Upper lobe of right lung (tissue), 1 donor: ENCODE measurements around the gene SUMF1. TPM values are rescaled to one million over a fixed set of nuclear protein-coding genes. Genes with fewer than 3 reads are reported as not detected.
A peak's percentile ranks its signal among the peaks of the same experiment; 100 is the strongest.

Source experiments
- ATAC-seq: fragments of 200-7000 bp; cut with Tn5 transposase; one replicate; pipeline ENCODE4 v1.9.1; 2020; ENCODE audit warnings: mild to moderate bottlenecking, moderate library complexity
- DNase-seq: peaks from one replicate; pipeline ENCODE4 v3.0.0-alpha.2; 2020
- H3K27ac ChIP-seq: fragments of 200-600 bp; one replicate; pipeline ENCODE4 v1.8.0; 2022
- H3K27me3 ChIP-seq: fragments of 200-600 bp; one replicate; pipeline ENCODE4 v1.8.0; 2022; ENCODE audit warnings: mild to moderate bottlenecking
- H3K36me3 ChIP-seq: fragments of 200-600 bp; one replicate; pipeline ENCODE4 v1.8.0; 2022
- H3K4me1 ChIP-seq: fragments of 200-600 bp; one replicate; pipeline ENCODE4 v1.8.0; 2022
- H3K4me3 ChIP-seq: fragments of 200-600 bp; one replicate; pipeline ENCODE4 v1.8.0; 2022; ENCODE audit warnings: mild to moderate bottlenecking
- H3K9me3 ChIP-seq: fragments of 200-600 bp; one replicate; pipeline ENCODE4 v1.8.0; 2022
- intact Hi-C: fragments of 100-400 bp; cut with DNase I; formaldehyde crosslinking; loops from one replicate; pipeline ENCODE4 v1.11.0; 2022
- total RNA-seq: library from RNA; stranded (reverse); fragmentation: NEBNext Ultra II Directional; extraction: Animal tissue kit (Norgen Biotek cat#: 25700); gene quantifications from one replicate; pipeline ENCODE4 v1.2.1, GENCODE V29; 2021
- TF ChIP-seq, protein P1 (sequence below): fragments of 200-600 bp; IDR thresholded peaks from one replicate; pipeline ENCODE4 v1.8.0; 2022; ENCODE audit warnings: antibody characterized with exemption
- donor health status: DM: no; HTN: yes; CAD: no; lungs with severe emphysema.

Gene SUMF1
- total RNA-seq, 1 donor from 2014 or later = 33.3 TPM

DNA sequence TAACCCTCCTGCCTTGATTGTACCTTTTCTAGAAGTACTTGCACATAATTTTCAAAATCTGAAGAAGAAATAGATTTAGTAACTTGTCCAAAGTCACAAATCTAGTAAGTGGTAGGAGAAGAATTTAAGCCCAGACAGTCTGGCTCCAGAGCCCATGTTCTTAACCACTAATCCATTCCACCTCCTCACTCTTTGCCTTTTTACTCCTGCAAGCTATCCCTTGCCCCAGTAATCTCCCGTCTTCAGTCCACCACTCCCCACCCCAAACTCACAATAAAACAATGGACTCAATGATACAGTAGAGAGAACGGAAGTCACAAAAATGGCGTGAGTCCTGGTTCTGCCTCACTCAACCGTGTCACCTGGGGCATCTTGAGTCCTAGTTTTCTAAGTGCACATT lies 115.2 kb downstream of the SUMF1 start:
- intact Hi-C loops = no loop called here
- DNase-seq (no peak), ATAC-seq (no peak)
- TF ChIP-seq, protein P1, sequence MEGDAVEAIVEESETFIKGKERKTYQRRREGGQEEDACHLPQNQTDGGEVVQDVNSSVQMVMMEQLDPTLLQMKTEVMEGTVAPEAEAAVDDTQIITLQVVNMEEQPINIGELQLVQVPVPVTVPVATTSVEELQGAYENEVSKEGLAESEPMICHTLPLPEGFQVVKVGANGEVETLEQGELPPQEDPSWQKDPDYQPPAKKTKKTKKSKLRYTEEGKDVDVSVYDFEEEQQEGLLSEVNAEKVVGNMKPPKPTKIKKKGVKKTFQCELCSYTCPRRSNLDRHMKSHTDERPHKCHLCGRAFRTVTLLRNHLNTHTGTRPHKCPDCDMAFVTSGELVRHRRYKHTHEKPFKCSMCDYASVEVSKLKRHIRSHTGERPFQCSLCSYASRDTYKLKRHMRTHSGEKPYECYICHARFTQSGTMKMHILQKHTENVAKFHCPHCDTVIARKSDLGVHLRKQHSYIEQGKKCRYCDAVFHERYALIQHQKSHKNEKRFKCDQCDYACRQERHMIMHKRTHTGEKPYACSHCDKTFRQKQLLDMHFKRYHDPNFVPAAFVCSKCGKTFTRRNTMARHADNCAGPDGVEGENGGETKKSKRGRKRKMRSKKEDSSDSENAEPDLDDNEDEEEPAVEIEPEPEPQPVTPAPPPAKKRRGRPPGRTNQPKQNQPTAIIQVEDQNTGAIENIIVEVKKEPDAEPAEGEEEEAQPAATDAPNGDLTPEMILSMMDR = no peak
- Histone ChIP-seq H3K9me3 (no peaks in the 10 kb centered on the region), H3K36me3 (no peaks in the 10 kb centered on the region), H3K4me1 (peaks cover 15% of the 10 kb centered on the region), H3K27ac (no peak overlapping the region), H3K27me3 (no peaks in the 10 kb centered on the region), H3K4me3 (no peak overlapping the region)

DNA sequence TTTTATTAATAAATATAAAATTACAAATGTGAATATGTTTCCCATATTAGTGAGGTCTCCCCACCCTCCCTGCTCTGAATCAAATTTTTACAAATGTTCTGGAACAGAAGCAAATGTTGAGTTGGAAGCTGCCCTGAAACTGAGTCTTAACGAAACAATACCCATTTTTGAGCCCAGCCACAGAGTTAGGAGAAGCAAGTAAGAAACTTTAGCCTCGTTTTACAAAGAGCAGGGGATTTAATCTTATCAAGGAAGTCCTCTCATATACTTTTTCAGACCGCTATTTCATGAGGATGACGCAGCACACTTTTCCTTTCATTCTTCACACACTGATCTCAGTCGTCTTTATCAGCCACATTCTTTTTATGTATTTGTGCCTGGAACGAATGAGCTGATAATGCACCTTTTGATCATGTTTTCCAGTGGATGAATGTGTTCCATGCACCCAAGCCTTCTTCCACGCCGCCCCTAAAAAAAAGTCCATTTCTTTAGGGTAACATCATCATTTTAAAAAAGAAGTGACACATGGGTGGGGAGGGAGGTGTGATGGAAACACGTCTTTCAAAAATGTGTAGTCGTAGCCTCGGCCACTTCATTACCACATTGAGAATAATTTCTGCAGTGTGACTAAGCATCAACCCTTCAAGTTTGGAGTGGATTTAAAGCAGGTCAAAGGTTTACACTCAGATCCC lies 115.8 kb downstream of the SUMF1 start:
- Histone ChIP-seq H3K27ac (peak overlapping the region; percentile 61), H3K36me3 (no peaks in the 10 kb centered on the region), H3K9me3 (no peaks in the 10 kb centered on the region), H3K4me1 (peaks cover 11% of the 10 kb centered on the region), H3K4me3 (peak overlapping the region; percentile 38), H3K27me3 (no peaks in the 10 kb centered on the region)
- ATAC-seq = peak; percentile 65
- TF ChIP-seq, protein P1 = no peak
- no peak for DNase-seq
- intact Hi-C loops = no loop called here

DNA sequence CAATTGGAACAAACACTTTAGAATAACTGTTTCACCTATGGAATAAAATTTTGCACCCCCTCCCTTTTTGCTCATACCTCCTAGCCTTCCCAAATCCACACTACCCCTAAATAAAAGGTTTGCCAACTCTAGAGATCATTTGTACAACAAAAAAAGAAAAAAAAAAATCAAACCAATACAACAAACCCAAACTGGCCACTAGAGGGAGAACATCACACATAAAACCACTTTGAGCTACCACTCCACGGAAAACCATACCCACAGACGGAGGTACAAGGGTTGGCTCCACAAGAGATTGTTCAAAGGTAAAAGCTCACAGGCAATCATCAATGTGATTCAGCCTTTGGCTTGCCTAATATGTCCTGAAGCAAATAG lies 116.3 kb downstream of the SUMF1 start:
- intact Hi-C loops = no loop called here
- ATAC-seq (peak; percentile 96), DNase-seq (no peak)
- no peaks in the 10 kb centered on the region for H3K27me3 ChIP-seq
- H3K27ac ChIP-seq = peak overlapping the region; percentile 61
- H3K36me3 ChIP-seq = no peaks in the 10 kb centered on the region
- H3K4me3 ChIP-seq = peak overlapping the region; percentile 38
- TF ChIP-seq, protein P1 = peak; percentile 78
- H3K9me3 ChIP-seq = no peaks in the 10 kb centered on the region
- peaks cover 6% of the 10 kb centered on the region for H3K4me1 ChIP-seq

DNA sequence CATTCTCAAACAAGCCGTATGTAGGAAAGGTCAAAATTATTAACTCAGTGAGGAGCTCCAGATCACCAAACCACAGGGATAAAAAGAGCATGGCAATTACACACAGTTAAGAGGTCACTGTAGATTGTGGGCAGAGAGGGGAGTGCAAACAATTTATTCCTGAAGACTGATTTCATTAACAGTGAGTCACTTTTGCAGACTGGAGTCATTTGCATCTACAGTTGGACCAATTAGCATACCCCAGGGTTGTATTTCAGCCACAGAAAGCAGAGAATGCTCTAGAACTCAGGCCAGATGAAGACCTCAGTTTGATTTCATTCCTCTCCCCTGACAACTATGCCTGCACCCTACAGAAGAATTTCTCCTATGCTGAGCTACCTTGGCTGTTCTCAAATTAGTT lies 123.8 kb downstream of the SUMF1 start:
- peaks cover 10% of the 10 kb centered on the region for H3K4me1 ChIP-seq
- DNase-seq (no peak), ATAC-seq (no peak)
- H3K27ac ChIP-seq = no peak overlapping the region
- intact Hi-C loops = no loop called here
- no peaks in the 10 kb centered on the region for H3K9me3 ChIP-seq
- no peaks in the 10 kb centered on the region for H3K27me3 ChIP-seq
- H3K4me3 ChIP-seq = no peak overlapping the region
- TF ChIP-seq, protein P1 = no peak
- no peaks in the 10 kb centered on the region for H3K36me3 ChIP-seq

DNA sequence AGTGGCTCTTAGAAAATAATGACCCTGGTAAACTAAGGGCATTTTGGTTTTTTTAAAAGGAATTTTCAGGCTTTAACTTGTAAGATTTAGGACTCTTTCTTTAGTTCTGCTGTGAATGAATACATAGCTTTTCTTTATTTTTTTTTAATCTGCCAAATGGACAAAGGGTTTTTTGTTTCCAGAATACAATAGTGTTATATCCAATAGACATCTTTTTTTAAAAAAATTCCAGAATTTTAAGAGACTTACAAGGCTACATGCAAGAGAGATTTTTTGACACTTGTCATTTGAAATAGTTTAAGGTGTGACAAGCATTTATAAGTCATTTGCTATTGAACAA lies 125.8 kb downstream of the SUMF1 start:
- TF ChIP-seq, protein P1 = no peak
- intact Hi-C loops = no loop called here

More for the DNA sequence above, 125.8 kb downstream of the SUMF1 start:
- Histone ChIP-seq H3K27me3 (no peaks in the 10 kb centered on the region), H3K4me3 (no peak overlapping the region), H3K36me3 (no peaks in the 10 kb centered on the region), H3K4me1 (peaks cover 10% of the 10 kb centered on the region), H3K9me3 (no peaks in the 10 kb centered on the region), H3K27ac (peak overlapping the region; percentile 20)
- ATAC-seq = no peak
- no peak for DNase-seq
